HG02840 (cell line): ENCODE data around the gene MTMR8.

Source experiments
- ATAC-seq: cut with Tn5 transposase; IDR thresholded peaks from one replicate; pipeline ENCODE4 v1.9.1; 2021; ENCODE audit warnings: mild to moderate bottlenecking, moderate library complexity, moderate number of reproducible peaks; ENCODE audit not compliant: unreplicated experiment, low FRiP score

MTMR8 gene

DNA sequence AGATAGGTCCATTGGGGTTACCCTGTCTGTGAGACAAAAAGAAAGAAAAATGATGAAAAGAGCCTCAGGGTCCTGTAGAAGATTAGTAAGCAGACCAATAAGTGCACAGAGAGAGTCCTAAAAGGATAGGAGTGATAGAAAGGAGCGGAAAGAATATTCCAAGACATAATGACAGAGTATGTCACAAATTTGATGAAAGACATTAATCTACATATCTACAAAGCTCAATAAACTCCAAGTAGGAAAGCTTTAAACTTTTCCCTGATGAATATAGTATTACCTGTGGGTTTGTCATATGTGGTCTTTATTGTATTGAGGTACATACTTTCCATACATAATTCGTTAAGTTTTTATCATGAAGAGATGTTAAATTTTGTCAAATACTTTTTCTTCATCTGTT is 73.7 kb downstream of the MTMR8 start:
- no peak for ATAC-seq

DNA sequence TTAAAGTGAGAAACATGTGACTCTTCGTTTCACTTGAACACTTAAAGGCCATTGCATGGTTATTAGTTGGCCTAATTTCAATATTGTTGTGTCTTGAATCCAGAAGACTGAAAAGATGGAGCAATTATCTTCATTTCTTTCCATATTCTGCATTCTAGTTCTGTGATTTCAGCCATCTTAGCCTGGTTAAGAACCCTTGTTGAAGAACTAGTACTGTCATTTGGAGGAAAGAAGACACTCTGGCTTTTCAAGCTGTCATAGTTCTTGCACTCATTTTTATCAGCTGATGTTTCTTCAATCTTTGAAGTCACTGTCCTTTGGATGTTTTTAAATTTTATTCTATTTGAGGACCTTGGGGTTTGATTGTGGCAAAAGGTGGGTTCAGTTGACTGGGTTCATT is 81.6 kb downstream of the MTMR8 start:
- no peak for ATAC-seq

DNA sequence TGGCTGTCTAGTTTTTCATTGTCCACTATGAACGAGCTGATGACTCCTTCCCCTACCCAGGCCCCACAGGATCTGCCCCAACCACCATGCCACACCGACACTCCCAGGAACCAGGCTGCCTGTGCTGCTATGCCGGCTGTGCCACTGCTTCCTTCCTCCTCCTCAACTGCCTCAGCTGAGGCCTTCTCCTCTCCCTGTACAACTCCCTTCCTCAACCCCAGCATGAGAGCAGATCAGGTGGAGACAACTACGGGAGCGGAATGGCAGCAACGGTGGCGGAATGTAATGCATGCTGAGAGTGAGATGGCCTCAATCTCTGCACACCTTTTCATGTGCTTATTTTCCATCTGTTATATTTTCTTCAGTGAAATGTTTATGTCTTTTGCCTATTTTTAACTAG is 88.5 kb downstream of the MTMR8 start:
- no peak for ATAC-seq

DNA sequence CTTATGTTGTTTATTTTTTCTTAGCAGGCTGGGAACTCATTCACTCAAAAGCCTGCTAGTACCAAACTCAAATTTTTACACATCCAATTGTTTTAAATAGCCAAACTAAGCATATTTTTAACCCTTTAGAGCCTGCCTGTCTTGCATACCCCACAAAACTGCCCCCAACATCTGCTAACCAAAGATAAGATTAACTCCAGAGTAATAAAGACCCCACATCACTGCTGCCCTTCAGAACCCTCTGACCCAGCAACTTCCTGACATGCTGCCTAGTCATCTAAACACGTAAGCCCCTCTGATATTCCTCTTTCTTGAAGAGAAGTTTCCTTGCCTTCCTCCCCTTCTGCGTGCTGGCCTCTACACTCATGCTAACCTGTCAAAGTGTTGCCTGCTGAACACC is 104.1 kb downstream of the MTMR8 start:
- no peak for ATAC-seq

DNA sequence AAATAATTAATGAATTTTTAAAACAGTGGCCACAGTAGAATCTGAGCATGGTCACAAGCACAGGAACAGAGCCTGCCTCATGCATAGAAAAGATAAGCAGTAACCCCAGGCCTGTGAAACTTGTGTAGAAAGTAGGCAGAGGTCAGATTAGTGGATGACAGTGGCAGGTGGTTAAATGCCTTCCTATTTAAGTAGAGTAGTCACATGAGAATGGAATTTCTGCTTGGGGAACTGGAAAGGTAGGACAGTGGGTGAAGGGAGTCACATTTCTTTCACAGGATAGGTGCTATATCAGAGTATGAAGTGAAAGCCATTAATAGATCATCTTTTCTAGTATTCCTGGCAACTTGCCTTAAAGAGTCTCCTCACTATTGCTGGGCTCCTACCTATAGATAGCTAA is 130.0 kb downstream of the MTMR8 start:
- ATAC-seq, result no peak

DNA sequence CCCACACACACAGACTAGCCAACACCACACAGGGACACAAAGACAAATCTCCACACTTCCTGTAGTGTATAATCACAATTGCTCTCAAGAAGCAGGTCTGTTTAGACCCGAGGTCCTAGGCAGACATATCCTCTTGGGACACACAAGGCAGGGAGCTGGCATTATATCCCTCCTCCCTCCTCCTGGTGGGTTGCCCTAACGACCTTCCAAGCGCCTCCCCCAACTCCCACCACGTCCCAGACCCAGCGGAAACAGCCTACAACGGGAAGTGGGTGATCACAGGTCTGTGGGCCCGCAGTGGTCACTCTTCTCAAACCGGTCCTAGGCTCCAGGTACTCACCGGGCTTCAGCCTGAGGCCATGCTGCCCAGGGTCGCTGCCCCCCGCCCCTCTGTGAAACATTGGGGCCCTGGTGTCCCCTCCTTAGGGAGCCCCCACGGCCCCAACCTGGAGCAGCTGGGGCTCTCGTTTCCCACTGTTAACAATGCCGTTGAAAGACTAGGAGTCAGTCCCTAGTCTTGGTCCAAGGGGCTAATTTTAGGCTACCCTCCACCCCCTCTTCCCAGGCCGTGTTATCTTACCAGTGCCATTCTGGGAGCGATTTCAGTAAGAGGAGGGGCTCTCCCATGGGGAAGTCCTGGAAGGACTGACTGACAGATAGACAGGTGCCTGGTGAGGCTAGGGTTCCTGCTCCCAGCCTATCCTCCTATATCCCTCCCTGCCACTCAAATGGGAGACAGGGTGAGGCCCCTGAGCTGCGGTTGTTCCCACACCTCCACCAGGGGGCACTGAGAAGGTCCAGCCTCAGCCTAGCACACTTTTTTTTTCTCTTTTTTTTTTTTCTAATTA is 164.9 kb downstream of the MTMR8 start, which contains the start of gene ASB12:
Gene ASB12, minus strand, starts transcription at position 485 of the 848 bp plus-strand sequence. CDS start 4,957 bp downstream, outside the sequence.
- ATAC-seq, result no peak

DNA sequence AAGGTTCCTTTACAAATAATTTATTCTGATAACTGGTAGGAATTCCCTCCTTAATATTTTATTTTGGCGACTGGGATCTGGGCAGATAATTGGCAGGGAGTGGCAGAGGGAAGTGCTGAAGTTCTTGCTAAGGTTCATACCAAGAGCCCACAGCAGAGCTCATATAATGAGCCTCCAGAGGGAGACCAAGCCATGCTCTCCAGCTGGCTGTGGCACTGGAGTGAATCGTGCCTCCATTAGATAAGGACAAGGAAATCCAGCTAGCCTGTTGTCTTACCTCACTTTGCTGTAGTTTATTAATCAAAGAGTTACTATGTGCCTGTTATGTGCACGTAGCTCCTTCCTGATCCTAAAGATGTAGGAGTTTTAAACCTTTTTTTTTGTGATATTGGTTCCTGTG is 166.1 kb downstream of the MTMR8 start:
- ATAC-seq, result no peak
